MM.1S (cell line): ENCODE data around the gene HABP2.

ENCODE experiments used
- DNase-seq: peaks from one replicate; pipeline ENCODE4 v3.0.0-alpha.2; 2015
- H2AFZ ChIP-seq: fragments of 300-600 bp; sonication (generic); 2 replicates; pipeline ENCODE4 v1.6.0; 2016; ENCODE audit warnings: antibody characterized with exemption, low read length
- H3F3A ChIP-seq: fragments of 300-600 bp; sonication (generic); 2 replicates; pipeline ENCODE4 v1.6.1; 2016; ENCODE audit warnings: mild to moderate bottlenecking, antibody characterized with exemption, low read length, moderate library complexity, mixed read lengths; ENCODE audit not compliant: insufficient read depth
- H3K27ac ChIP-seq: fragments of 300-600 bp; sonication (generic); 2 replicates; pipeline ENCODE4 v1.5.1; 2016; ENCODE audit warnings: mild to moderate bottlenecking, low read length
- H3K27me3 ChIP-seq: fragments of 300-600 bp; sonication (generic); replicated peaks from 2 replicates; pipeline ENCODE4 v1.6.0; 2016; ENCODE audit warnings: low read length; ENCODE audit not compliant: insufficient read depth
- H3K36me3 ChIP-seq: fragments of 300-600 bp; sonication (generic); replicated peaks from 2 replicates; pipeline ENCODE4 v1.6.1; 2016; ENCODE audit warnings: mild to moderate bottlenecking, low read length, mixed read lengths; ENCODE audit not compliant: insufficient read depth
- H3K4me1 ChIP-seq: fragments of 300-600 bp; sonication (generic); 2 replicates; pipeline ENCODE4 v1.6.1; 2016; ENCODE audit warnings: low read length, mixed read lengths
- H3K4me2 ChIP-seq: fragments of 300-600 bp; sonication (generic); 2 replicates; pipeline ENCODE4 v1.6.0; 2016; ENCODE audit warnings: low read depth, low read length
- H3K4me3 ChIP-seq: fragments of 300-600 bp; sonication (generic); 2 replicates; pipeline ENCODE4 v1.5.1; 2016; ENCODE audit warnings: low read length, mixed read lengths
- H3K79me2 ChIP-seq: fragments of 300-600 bp; sonication (generic); 2 replicates; pipeline ENCODE4 v1.6.1; 2016; ENCODE audit warnings: mixed run types, low read length, mixed read lengths
- H3K9ac ChIP-seq: fragments of 300-600 bp; sonication (generic); 2 replicates; pipeline ENCODE4 v1.6.1; 2016; ENCODE audit warnings: low read length, mixed read lengths
- H3K9me2 ChIP-seq: fragments of 300-600 bp; sonication (generic); replicated peaks from 2 replicates; pipeline ENCODE4 v1.6.1; 2016; ENCODE audit warnings: mild to moderate bottlenecking, low read length, mixed read lengths; ENCODE audit not compliant: insufficient read depth
- H3K9me3 ChIP-seq: fragments of 300-600 bp; sonication (generic); replicated peaks from 2 replicates; pipeline ENCODE4 v1.6.1; 2016; ENCODE audit warnings: mild to moderate bottlenecking, low read length, mixed read lengths; ENCODE audit not compliant: insufficient read depth
- H4K20me1 ChIP-seq: fragments of 300-600 bp; sonication (generic); 2 replicates; pipeline ENCODE4 v1.6.1; 2016; ENCODE audit warnings: mild to moderate bottlenecking, low read length, moderate library complexity, mixed read lengths; ENCODE audit not compliant: insufficient read depth
- EZH2 ChIP-seq: fragments of 300-600 bp; sonication (generic); optimal IDR thresholded peaks from 2 replicates; pipeline ENCODE3; 2017; ENCODE audit warnings: low read depth, mild to moderate bottlenecking, antibody characterized with exemption, low read length, mixed read lengths
- EZH2phosphoT487 ChIP-seq: fragments of 300-600 bp; sonication (generic); IDR thresholded peaks from 2 replicates; pipeline ENCODE4 v1.6.1; 2018; ENCODE audit warnings: antibody characterized with exemption, low read length
- TF ChIP-seq, protein P1 (sequence below): fragments of 300-600 bp; sonication (generic); IDR thresholded peaks from 2 replicates; pipeline ENCODE4 v1.5.1; 2016; ENCODE audit warnings: antibody characterized with exemption, low read length, mixed read lengths

The HABP2 gene

DNA sequence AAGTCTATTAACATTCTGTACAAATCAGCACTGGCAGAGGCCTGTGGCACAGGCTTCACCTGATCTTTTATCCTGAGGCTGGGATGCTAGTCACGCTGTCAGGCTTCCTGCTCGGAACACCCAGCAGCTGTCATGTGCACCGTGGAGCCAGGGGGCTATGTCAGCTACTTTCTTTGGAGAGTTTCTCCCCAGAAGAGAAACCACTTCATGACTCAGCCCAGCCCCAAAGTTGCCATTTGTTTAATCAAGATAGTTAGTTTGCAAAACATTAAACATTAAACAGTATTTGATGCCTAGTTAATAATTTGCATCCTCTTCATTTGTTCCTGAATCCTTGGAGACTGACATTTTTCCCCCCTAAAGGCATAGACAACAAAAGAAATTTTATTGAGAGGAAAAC lies at the start of gene HABP2:
HABP2 (plus strand) TSS at position 353 of the 400 bp plus-strand sequence. CDS start 69 bp downstream, outside the sequence.
- no peak within 1 kb of the TSS for H2AFZ ChIP-seq
- H3K4me1 ChIP-seq, result no peaks in the 10 kb centered on the region
- no peaks in the 10 kb centered on the region for H3K36me3 ChIP-seq
- no peaks in the 10 kb centered on the region for H4K20me1 ChIP-seq
- no peaks in the 10 kb centered on the region for H3F3A ChIP-seq
- no peak within 1 kb of the TSS for H3K27ac ChIP-seq
- no peaks in the 10 kb centered on the region for H3K9me3 ChIP-seq
- no peak for DNase-seq
- no peak within 1 kb of the TSS for H3K9ac ChIP-seq
- H3K27me3 ChIP-seq, result no peaks in the 10 kb centered on the region
- no peak within 1 kb of the TSS for H3K4me3 ChIP-seq
- TF ChIP-seq EZH2phosphoT487 (no peak), EZH2 (no peak)
- TF ChIP-seq, protein P1, sequence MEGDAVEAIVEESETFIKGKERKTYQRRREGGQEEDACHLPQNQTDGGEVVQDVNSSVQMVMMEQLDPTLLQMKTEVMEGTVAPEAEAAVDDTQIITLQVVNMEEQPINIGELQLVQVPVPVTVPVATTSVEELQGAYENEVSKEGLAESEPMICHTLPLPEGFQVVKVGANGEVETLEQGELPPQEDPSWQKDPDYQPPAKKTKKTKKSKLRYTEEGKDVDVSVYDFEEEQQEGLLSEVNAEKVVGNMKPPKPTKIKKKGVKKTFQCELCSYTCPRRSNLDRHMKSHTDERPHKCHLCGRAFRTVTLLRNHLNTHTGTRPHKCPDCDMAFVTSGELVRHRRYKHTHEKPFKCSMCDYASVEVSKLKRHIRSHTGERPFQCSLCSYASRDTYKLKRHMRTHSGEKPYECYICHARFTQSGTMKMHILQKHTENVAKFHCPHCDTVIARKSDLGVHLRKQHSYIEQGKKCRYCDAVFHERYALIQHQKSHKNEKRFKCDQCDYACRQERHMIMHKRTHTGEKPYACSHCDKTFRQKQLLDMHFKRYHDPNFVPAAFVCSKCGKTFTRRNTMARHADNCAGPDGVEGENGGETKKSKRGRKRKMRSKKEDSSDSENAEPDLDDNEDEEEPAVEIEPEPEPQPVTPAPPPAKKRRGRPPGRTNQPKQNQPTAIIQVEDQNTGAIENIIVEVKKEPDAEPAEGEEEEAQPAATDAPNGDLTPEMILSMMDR, result no peak
- no peaks in the 10 kb centered on the region for H3K79me2 ChIP-seq
- no peak within 1 kb of the TSS for H3K4me2 ChIP-seq
- no peaks in the 10 kb centered on the region for H3K9me2 ChIP-seq

GRCh38 chr10:113503930-113504329 lies 48.9 kb upstream of the HABP2 start:
- no peaks in the 10 kb centered on the region for H4K20me1 ChIP-seq
- H3K9me2 ChIP-seq, result no peaks in the 10 kb centered on the region
- H3K4me3 ChIP-seq, result no peak overlapping the region
- no peak overlapping the region for H3K27ac ChIP-seq
- no peaks in the 10 kb centered on the region for H3K36me3 ChIP-seq
- H3K27me3 ChIP-seq, result no peaks in the 10 kb centered on the region
- TF ChIP-seq EZH2 (no peak), EZH2phosphoT487 (no peak)
- TF ChIP-seq, protein P1, result no peak
- DNase-seq, result no peak
- no peaks in the 10 kb centered on the region for H3K4me1 ChIP-seq
- H3K9me3 ChIP-seq, result no peaks in the 10 kb centered on the region
- no peaks in the 10 kb centered on the region for H3K79me2 ChIP-seq
- no peak overlapping the region for H3K9ac ChIP-seq
- no peak overlapping the region for H3K4me2 ChIP-seq
- H2AFZ ChIP-seq, result no peak overlapping the region
- H3F3A ChIP-seq, result no peaks in the 10 kb centered on the region

DNA sequence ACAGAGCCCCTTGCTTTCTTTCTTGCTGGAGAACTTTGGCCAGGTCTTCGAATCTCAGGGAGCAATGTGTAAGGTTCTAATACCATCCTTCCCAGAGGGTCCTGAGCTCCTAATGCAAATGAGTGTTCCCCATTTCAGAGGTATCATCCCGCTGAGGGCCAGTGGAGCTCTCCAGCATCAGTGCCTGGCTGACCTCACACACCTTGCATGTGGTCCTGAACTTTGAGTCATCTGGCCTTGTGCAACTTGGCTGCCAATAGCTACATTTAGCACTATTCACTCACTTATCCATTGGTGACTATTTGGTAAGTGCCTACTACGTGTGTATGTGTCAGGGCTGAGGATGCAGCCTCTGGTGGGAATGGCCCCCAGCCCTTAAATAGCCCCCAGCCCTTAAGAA lies 48.4 kb upstream of the HABP2 start:
- DNase-seq, result no peak
- no peaks in the 10 kb centered on the region for H3K9me2 ChIP-seq
- no peaks in the 10 kb centered on the region for H4K20me1 ChIP-seq
- no peaks in the 10 kb centered on the region for H3F3A ChIP-seq
- no peak overlapping the region for H3K27ac ChIP-seq
- no peak overlapping the region for H3K4me3 ChIP-seq
- no peak overlapping the region for H3K9ac ChIP-seq
- no peak overlapping the region for H3K4me2 ChIP-seq
- H3K36me3 ChIP-seq, result no peaks in the 10 kb centered on the region
- no peak overlapping the region for H2AFZ ChIP-seq
- H3K9me3 ChIP-seq, result no peaks in the 10 kb centered on the region
- H3K27me3 ChIP-seq, result no peaks in the 10 kb centered on the region
- no peaks in the 10 kb centered on the region for H3K79me2 ChIP-seq
- no peaks in the 10 kb centered on the region for H3K4me1 ChIP-seq
- TF ChIP-seq, protein P1, result no peak
- TF ChIP-seq EZH2phosphoT487 (no peak), EZH2 (no peak)

GRCh38 chr10:113506476-113506875 lies 46.4 kb upstream of the HABP2 start:
- H3F3A ChIP-seq, result no peaks in the 10 kb centered on the region
- no peak overlapping the region for H3K9ac ChIP-seq
- TF ChIP-seq, protein P1, result no peak
- TF ChIP-seq EZH2 (no peak), EZH2phosphoT487 (no peak)
- H3K9me3 ChIP-seq, result no peaks in the 10 kb centered on the region
- H3K79me2 ChIP-seq, result no peaks in the 10 kb centered on the region
- no peak overlapping the region for H3K27ac ChIP-seq
- H3K27me3 ChIP-seq, result no peaks in the 10 kb centered on the region
- DNase-seq, result no peak
- H3K4me2 ChIP-seq, result no peak overlapping the region
- no peak overlapping the region for H2AFZ ChIP-seq
- no peaks in the 10 kb centered on the region for H3K4me1 ChIP-seq
- H3K9me2 ChIP-seq, result no peaks in the 10 kb centered on the region
- H3K36me3 ChIP-seq, result no peaks in the 10 kb centered on the region
- no peaks in the 10 kb centered on the region for H4K20me1 ChIP-seq
- H3K4me3 ChIP-seq, result no peak overlapping the region
